Progenitor cell of endocrine pancreas (in vitro differentiated cells): Measurements from ENCODE around the gene ASAP2. TPM values are rescaled to one million over a fixed set of nuclear protein-coding genes. Genes with fewer than 3 reads are reported as not detected.

Source experiments
- DNase-seq: peaks from one replicate; pipeline ENCODE4 v3.0.0; 2021; ENCODE audit warnings: low spot score; ENCODE audit not compliant: unreplicated experiment
- H3K27ac Mint-ChIP-seq: 2 replicates; pipeline ENCODE4 v1.8.0; 2021; ENCODE audit warnings: mild to moderate bottlenecking, moderate library complexity, mixed read lengths
- H3K27me3 Mint-ChIP-seq: 2 replicates; pipeline ENCODE4 v1.8.0; 2021; ENCODE audit warnings: mixed read lengths
- H3K36me3 Mint-ChIP-seq: 2 replicates; pipeline ENCODE4 v1.8.0; 2022; ENCODE audit warnings: mixed read lengths; ENCODE audit not compliant: insufficient read depth
- H3K4me1 Mint-ChIP-seq: 2 replicates; pipeline ENCODE4 v1.8.0; 2021; ENCODE audit warnings: low read depth, mixed read lengths
- H3K4me3 Mint-ChIP-seq: 2 replicates; pipeline ENCODE4 v1.8.0; 2021; ENCODE audit warnings: low read depth, mild to moderate bottlenecking, moderate library complexity, mixed read lengths
- H3K9me3 Mint-ChIP-seq: 2 replicates; pipeline ENCODE4 v1.8.0; 2021; ENCODE audit warnings: low read depth, mixed read lengths
- total RNA-seq: library from RNA; stranded (reverse); gene quantifications from 2 replicates; pipeline ENCODE4 v1.2.1, GENCODE V29; 2021
- TF ChIP-seq, protein P1 (sequence below): fragments of 200-600 bp; sonication (generic); IDR thresholded peaks from one replicate; pipeline ENCODE4 v1.5.0; 2021; ENCODE audit warnings: antibody characterized with exemption, mild to moderate bottlenecking; ENCODE audit not compliant: unreplicated experiment

ASAP2 gene
- total RNA-seq, 1 donor from 2014 or later = 65.4 TPM

DNA sequence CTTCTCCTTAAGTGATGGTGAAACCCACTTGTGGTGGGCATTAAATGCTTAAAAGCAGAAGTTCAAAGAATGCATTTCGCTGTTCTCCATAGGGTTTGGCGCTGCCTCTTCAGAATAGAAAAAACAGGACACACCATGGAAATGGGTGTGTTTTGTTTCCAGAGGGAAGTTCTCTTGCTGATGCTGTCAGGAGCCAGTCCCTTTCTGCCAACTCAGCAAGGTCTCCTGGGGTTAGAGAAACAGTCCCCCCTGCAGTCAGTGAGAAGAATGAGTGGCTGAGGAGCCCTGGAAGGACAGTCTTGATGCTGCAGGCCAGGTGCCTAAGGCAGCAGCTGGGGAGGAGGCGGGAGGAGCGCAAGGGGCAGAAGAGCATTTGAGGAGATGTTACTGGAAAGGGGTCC is 37.8 kb upstream of the ASAP2 start:
- Mint-ChIP-seq H3K27ac (peak overlapping the region; percentile 2), H3K9me3 (no peaks in the 10 kb centered on the region), H3K27me3 (no peaks in the 10 kb centered on the region), H3K36me3 (no peaks in the 10 kb centered on the region), H3K4me1 (peaks cover 48% of the 10 kb centered on the region), H3K4me3 (peak overlapping the region; percentile 28)
- DNase-seq = no peak
- TF ChIP-seq, protein P1, sequence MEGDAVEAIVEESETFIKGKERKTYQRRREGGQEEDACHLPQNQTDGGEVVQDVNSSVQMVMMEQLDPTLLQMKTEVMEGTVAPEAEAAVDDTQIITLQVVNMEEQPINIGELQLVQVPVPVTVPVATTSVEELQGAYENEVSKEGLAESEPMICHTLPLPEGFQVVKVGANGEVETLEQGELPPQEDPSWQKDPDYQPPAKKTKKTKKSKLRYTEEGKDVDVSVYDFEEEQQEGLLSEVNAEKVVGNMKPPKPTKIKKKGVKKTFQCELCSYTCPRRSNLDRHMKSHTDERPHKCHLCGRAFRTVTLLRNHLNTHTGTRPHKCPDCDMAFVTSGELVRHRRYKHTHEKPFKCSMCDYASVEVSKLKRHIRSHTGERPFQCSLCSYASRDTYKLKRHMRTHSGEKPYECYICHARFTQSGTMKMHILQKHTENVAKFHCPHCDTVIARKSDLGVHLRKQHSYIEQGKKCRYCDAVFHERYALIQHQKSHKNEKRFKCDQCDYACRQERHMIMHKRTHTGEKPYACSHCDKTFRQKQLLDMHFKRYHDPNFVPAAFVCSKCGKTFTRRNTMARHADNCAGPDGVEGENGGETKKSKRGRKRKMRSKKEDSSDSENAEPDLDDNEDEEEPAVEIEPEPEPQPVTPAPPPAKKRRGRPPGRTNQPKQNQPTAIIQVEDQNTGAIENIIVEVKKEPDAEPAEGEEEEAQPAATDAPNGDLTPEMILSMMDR = no peak

DNA sequence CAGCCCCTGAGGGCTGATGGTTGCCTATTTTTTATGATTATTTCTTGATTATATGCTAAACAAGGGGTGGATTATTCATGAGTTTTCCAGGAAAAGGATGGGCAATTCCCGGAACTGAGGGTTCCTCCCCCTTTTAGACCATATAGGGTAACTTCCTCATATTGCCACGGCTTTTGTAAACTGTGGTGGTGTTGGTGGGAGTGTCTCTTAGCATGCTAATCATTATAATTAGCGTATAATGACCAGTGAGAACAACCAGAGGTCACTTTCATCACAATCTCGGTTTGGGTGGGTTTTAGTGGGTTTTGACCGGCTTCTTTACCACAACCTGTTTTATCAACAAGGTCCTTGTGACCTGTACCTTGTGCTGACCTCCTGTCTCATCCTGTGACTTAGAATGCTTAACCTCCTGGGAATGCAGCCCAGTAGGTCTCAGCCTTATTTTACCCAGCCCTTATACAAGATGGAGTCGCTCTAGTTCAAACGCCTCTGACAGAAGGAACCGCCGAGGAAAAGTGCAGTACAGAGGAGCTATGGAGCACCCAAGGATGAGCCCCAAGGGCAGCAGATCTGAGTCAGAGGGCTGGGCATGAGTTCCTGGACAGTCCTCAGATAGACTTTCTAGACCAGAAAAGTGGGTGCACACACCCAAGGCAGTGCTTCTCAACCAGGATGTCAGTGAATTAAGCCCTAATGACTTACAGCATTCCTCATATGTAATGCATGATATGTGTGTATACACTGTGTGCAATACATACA is 37.1 kb upstream of the ASAP2 start:
- TF ChIP-seq, protein P1 = no peak
- H3K4me3 Mint-ChIP-seq = no peak overlapping the region
- H3K27ac Mint-ChIP-seq = no peak overlapping the region
- H3K27me3 Mint-ChIP-seq = no peaks in the 10 kb centered on the region
- H3K4me1 Mint-ChIP-seq = peaks cover 48% of the 10 kb centered on the region
- no peak for DNase-seq
- H3K9me3 Mint-ChIP-seq = no peaks in the 10 kb centered on the region
- no peaks in the 10 kb centered on the region for H3K36me3 Mint-ChIP-seq

DNA sequence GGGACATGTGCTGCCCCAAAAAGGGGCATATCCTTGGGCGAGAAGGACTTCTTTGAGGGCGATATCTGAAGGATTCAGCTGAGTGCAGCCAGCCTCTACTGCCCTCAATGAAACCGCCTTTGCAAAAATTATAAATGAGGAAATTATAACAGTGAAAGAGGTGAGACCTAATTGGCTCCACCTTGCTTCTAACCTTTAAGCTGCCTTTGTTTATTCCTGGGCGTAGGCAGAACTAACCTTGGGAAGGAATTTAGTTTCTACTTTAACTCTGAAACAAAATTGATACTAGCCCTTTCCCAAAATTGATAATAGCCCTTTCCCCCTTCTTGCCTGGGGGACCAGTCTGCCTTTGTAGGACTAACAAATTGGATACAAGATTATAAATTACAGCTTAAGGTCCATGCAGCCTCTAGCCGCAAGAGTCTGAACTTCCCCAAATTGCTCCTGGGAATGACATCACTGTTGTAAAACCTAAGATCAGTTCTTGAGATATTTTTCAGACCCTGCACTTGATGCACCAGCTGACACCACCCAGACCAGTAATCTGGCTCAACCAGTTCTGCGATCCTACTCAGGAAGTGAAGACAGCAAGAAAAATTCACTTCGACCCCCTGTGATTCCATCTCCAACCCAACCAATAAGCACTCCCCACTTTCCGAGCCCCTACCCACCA is 36.0 kb upstream of the ASAP2 start:
- no peaks in the 10 kb centered on the region for H3K9me3 Mint-ChIP-seq
- H3K27ac Mint-ChIP-seq = peak overlapping the region; percentile 21
- H3K4me3 Mint-ChIP-seq = no peak overlapping the region
- H3K27me3 Mint-ChIP-seq = no peaks in the 10 kb centered on the region
- peaks cover 51% of the 10 kb centered on the region for H3K4me1 Mint-ChIP-seq
- H3K36me3 Mint-ChIP-seq = no peaks in the 10 kb centered on the region
- TF ChIP-seq, protein P1 = no peak
- no peak for DNase-seq

DNA sequence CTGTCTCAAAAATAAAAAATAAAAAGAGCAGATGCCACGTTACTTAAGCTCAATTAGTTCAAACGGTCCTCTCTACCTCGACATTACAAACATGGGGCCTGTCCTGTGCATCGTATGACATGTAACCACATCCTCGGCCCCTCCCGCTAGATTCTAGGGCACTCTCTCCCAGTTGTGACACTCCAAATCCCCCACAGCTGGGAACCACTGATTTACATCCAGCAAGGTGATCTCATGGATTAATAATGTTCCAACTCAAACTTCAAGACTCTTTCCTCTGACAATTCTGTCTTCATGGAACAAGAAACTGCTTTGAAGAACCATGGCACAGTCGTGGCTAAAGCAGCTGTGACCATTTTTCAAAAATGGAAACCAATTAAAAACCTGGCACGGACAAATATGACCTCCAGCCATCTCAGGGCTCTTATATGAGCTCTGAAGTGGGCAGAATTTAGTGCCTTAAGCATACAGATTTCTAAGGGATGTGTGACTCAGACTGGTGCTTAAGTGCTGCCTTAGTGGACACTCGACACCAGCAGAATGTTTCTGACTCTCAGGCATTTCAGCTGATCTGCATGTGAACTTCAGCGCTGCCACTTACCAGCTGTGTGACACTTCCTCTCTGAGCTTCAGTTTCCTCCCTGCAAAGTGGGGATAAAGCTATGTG is 31.7 kb upstream of the ASAP2 start:
- Mint-ChIP-seq H3K4me1 (peaks cover 51% of the 10 kb centered on the region), H3K27me3 (no peaks in the 10 kb centered on the region), H3K4me3 (no peak overlapping the region), H3K27ac (peak overlapping the region; percentile 80), H3K36me3 (no peaks in the 10 kb centered on the region), H3K9me3 (no peaks in the 10 kb centered on the region)
- DNase-seq = no peak
- TF ChIP-seq, protein P1 = no peak

DNA sequence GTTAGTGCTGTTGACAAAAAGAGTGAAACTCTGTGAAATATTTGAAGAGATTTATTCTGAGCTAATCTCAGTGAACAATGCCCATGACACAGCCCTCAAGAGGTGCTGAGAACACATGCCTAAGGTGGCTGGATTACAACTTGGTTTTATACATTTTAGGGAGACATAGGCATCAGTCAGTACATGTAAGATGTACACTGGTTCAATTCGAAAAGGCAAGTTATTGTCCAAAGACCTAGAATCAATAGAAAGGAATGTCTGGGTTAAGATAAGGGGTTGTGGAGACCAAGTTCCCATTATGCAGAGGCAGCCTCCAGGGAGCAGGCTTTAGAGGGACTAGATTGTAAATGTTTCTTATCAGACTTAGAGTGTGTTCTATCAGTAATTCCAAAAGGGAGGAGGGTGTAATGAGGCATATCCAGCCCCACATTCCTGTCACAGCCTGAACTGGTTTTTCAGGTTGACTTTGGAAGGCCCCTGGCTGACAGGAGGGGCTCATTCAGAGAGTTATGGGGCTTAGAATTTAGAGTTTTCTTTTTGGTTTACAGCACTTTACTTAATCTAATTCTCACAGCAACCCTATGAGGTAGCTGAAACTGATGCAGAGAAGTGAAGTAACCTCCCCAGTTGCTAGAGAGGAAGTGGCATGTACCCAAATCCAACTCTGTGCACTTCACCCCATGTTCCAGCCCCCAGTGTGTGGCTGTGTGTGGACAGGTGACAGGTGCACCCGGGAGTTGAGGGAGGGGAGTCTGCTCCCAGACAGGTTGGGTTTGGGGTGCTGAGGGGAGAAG is 28.3 kb upstream of the ASAP2 start:
- peak; percentile 30 for DNase-seq
- TF ChIP-seq, protein P1 = no peak
- Mint-ChIP-seq H3K4me3 (peak overlapping the region; percentile 54), H3K27me3 (no peaks in the 10 kb centered on the region), H3K27ac (peak overlapping the region; percentile 95), H3K9me3 (no peaks in the 10 kb centered on the region), H3K4me1 (peaks cover 39% of the 10 kb centered on the region), H3K36me3 (no peaks in the 10 kb centered on the region)
